Ovary (tissue), 9 donors: Measurements from ENCODE around the gene SMC5. TPM values are rescaled to one million over a fixed set of nuclear protein-coding genes. Genes with fewer than 3 reads are reported as not detected.

Experiments used
- DNase-seq, 5 donors: peaks; one replicate each; pipeline ENCODE4 v3.0.0-alpha.2; 2019 to 2020
- H3K27ac ChIP-seq, 2 donors: fragments of 200-600 bp; one replicate each; pipeline versions ENCODE4 v1.5.1 to v1.8.0; 2019 to 2022
- H3K27me3 ChIP-seq: fragments of 200-600 bp; one replicate; pipeline ENCODE4 v1.8.0; 2022
- H3K36me3 ChIP-seq: fragments of 200-600 bp; sonication (generic); one replicate; pipeline ENCODE4 v1.5.1; 2019
- H3K4me1 ChIP-seq: one replicate; pipeline ENCODE4 v1.8.1; 2013; ENCODE audit warnings: mild to moderate bottlenecking, moderate library complexity; ENCODE audit not compliant: insufficient read depth
- H3K4me3 ChIP-seq: fragments of 200-600 bp; sonication (generic); one replicate; pipeline ENCODE4 v1.5.1; 2017
- H3K9me3 ChIP-seq, 2 donors: fragments of 200-600 bp in 1 of 2; sonication (generic) in 1 of 2; one replicate each; pipeline versions ENCODE4 v1.5.1 to v1.8.1; 2013 to 2019; ENCODE audit warnings: mild to moderate bottlenecking in 1 of 2, moderate library complexity in 1 of 2
- EP300 ChIP-seq: sonication (generic); formaldehyde crosslinking; IDR thresholded peaks from one replicate; pipeline ENCODE4 v1.6.1; 2017; ENCODE audit warnings: antibody characterized with exemption
- POLR2A ChIP-seq: fragments of 450-650 bp; IDR thresholded peaks from one replicate; pipeline ENCODE4 v1.6.1; 2017; ENCODE audit warnings: antibody characterized with exemption, mild to moderate bottlenecking, moderate library complexity
- WGBS, 3 donors: extraction: QIAGEN DNeasy Blood & Tissue Kit in 1 of 3; methylation state at CpG; one replicate each; pipeline versions ENCODE4 v1.1.5 to v1.1.7; 2013 to 2017; 5-methylcytosine and 5-hydroxymethylcytosine counted together
- intact Hi-C, 4 donors: fragments of 100-400 bp; cut with DNase I; formaldehyde crosslinking; loops; one replicate each; pipeline versions ENCODE4 v1.11.0 to v1.15.1; 2022 to 2023
- polyA plus RNA-seq, 2 donors: library from polyadenylated mRNA; stranded (reverse); fragments of 200-250 nt in 1 of 2; fragments of 350-450 nt in 1 of 2; fragmentation: Illumina TruSeq in 1 of 2; extraction: RNeasy Lipid Tissue Mini Kit (QIAGEN cat#74804) in 1 of 2; gene quantifications; one replicate each; pipeline ENCODE4 v1.2.3, GENCODE V29; 2013 to 2014
- total RNA-seq, 7 donors: library from RNA; depleted of rRNA in 2 of 7; stranded (reverse); fragments of >200 nt in 2 of 7; fragmentation: NEBNext Ultra II Directional in 3 of 7; extraction: Animal tissue kit (Norgen Biotek cat#: 25700) in 3 of 7; gene quantifications; one replicate each; pipeline versions ENCODE4 v1.1.0 to v1.2.4, GENCODE V29; 2016 to 2023
- TF ChIP-seq, protein P1 (sequence below), 3 donors: fragments of 450-650 bp in 2 of 3; fragments of 200-600 bp in 1 of 3; IDR thresholded peaks; one replicate each; pipeline versions ENCODE4 v1.5.1 to v1.8.0; 2016 to 2022; ENCODE audit warnings: antibody characterized with exemption in 3 of 3, mild to moderate bottlenecking in 1 of 3
- donor health status: DM: no; HTN: no; CAD: no; lungs with moderate emphysema.
- donor health status: DM: no; HTN: no; CAD: no.
- donor health status: Bipolar disorder and iron deficiency.
- donor health status: DM: yes; HTN: yes; CAD: no.
- donor health status: DM: no; HTN: no; CAD: no.
- donor health status: DM: yes; HTN: yes; CAD: no.

SMC5 gene
- total and polyA plus RNA-seq, 9 donors, result 19.5 to 55.8 (median 46.1) TPM

- no peak for TF ChIP-seq POLR2A
- TF ChIP-seq EP300, result no peak
- TF ChIP-seq, protein P1, sequence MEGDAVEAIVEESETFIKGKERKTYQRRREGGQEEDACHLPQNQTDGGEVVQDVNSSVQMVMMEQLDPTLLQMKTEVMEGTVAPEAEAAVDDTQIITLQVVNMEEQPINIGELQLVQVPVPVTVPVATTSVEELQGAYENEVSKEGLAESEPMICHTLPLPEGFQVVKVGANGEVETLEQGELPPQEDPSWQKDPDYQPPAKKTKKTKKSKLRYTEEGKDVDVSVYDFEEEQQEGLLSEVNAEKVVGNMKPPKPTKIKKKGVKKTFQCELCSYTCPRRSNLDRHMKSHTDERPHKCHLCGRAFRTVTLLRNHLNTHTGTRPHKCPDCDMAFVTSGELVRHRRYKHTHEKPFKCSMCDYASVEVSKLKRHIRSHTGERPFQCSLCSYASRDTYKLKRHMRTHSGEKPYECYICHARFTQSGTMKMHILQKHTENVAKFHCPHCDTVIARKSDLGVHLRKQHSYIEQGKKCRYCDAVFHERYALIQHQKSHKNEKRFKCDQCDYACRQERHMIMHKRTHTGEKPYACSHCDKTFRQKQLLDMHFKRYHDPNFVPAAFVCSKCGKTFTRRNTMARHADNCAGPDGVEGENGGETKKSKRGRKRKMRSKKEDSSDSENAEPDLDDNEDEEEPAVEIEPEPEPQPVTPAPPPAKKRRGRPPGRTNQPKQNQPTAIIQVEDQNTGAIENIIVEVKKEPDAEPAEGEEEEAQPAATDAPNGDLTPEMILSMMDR (IDR thresholded peaks at IDR 0.05), result no peak
- Histone ChIP-seq H3K9me3 (peaks cover 0 to 3% of the 10 kb centered on the region in 2 donors), H3K36me3 (no peaks in the 10 kb centered on the region), H3K27ac (no peak overlapping the region), H3K27me3 (no peaks in the 10 kb centered on the region), H3K4me3 (no peak overlapping the region), H3K4me1 (peaks cover 2% of the 10 kb centered on the region)
- 93 to 100% (median 95%) methylated on average over 1 of the region's 1 CpG for WGBS, 3 donors
- no peak for DNase-seq
- intact Hi-C loops, result loop anchor here in 1 of 4 donors (10.0 kb wide), 1 partner anchor 58 kb away; no protein-coding TSS in a partner anchor
Measured at GRCh38 chr9:70293214-70293613, 34.4 kb downstream of the SMC5 start.

GRCh38 chr9:70297141-70297540, 38.4 kb downstream of the SMC5 start:
- no peaks in the 10 kb centered on the region for H3K27me3 ChIP-seq
- 97 to 100% (median 98%) methylated on average over 1 of the region's 1 CpG for WGBS, 3 donors
- DNase-seq, result no peak
- H3K36me3 ChIP-seq, result no peaks in the 10 kb centered on the region
- H3K4me1 ChIP-seq, result no peaks in the 10 kb centered on the region
- no peak overlapping the region for H3K27ac ChIP-seq
- intact Hi-C loops, result loop anchor here in 1 of 4 donors (10.0 kb wide), 1 partner anchor 62 kb away; no protein-coding TSS in a partner anchor
- H3K4me3 ChIP-seq, result no peak overlapping the region
- TF ChIP-seq, protein P1 (IDR thresholded peaks at IDR 0.05), result no peak
- TF ChIP-seq POLR2A (no peak), EP300 (no peak)
- no peaks in the 10 kb centered on the region for H3K9me3 ChIP-seq

DNA sequence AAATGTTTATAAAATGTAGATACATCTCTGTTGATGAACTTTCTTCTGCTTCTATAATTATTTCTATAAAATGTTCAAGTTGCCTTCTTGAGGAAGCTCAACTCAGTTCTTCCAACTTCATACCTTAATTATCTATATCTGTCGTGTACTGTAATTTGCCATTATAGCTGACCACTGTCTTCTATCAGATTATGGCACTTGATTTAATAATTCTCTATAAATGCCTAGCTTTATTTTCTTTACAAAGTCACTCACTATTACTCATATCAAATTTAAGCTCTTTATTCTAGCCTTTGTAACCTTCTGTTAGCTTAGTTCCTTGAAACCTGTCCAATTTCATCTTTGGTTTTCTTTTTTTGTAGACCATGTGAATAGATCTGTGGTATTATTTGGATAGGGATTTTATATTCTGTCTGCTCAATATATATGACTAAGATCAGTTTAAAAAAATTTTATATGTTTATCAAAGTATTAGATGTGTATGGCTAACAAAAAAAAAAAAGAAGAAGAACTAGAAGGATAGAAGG, 39.5 kb downstream of the SMC5 start:
- intact Hi-C loops, result loop anchor here in 1 of 4 donors (10.0 kb wide), 1 partner anchor 64 kb away; no protein-coding TSS in a partner anchor
- Histone ChIP-seq H3K4me3 (no peak overlapping the region), H3K27me3 (no peaks in the 10 kb centered on the region), H3K4me1 (no peaks in the 10 kb centered on the region), H3K9me3 (no peaks in the 10 kb centered on the region), H3K36me3 (no peaks in the 10 kb centered on the region), H3K27ac (no peak overlapping the region)
- no peak for DNase-seq
- WGBS, 3 donors, result 97 to 100% (median 98%) methylated on average over 1 of the region's 1 CpG
- no peak for TF ChIP-seq EP300
- TF ChIP-seq, protein P1 (IDR thresholded peaks at IDR 0.05), result no peak
- no peak for TF ChIP-seq POLR2A

DNA sequence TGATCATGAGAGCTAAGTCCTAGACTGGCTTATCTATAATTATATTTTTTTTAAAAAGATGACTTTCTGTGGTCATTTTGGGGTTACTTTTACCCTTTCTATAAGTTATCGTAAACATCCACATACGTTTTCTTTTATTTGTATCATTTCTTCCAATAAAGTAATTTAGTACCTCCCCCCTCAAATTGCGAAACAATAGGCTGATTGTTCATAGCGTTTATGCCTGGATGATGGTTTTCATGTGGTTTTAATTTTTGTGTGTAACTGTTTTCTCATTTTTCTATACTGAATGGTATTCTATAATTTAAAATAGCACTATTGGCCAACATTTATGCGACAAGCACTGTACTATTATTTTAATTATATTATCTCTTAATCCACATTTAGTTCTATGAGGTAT, 44.5 kb downstream of the SMC5 start:
- no peaks in the 10 kb centered on the region for H3K36me3 ChIP-seq
- no peak overlapping the region for H3K4me3 ChIP-seq
- no peak overlapping the region for H3K27ac ChIP-seq
- DNase-seq, result no peak
- intact Hi-C loops, result no loop called here
- TF ChIP-seq, protein P1 (IDR thresholded peaks at IDR 0.05), result no peak
- TF ChIP-seq POLR2A (no peak), EP300 (no peak)
- no peaks in the 10 kb centered on the region for H3K9me3 ChIP-seq
- peaks cover 3% of the 10 kb centered on the region for H3K4me1 ChIP-seq
- WGBS, 3 donors, result 92 to 95% (median 93%) methylated on average over 5 of the region's 5 CpGs
- H3K27me3 ChIP-seq, result no peaks in the 10 kb centered on the region
